Measurements from ENCODE around the gene FASTKD3.
A peak's percentile ranks its signal among the peaks of the same experiment; 100 is the strongest.

The FASTKD3 gene

GRCh38 chr5:7849681-7850394 is 19.0 kb downstream of the FASTKD3 start:
- H3K4me3 ChIP-seq (ENCODE audit: low read length), result peak overlapping the region; percentile 52
- TF ChIP-seq CTCF (conservative IDR thresholded peaks at IDR 0.05; ENCODE audit: low read depth, low read length), result peak; percentile 38
- no peak for DNase-seq (ENCODE audit: low read depth)

GRCh38 chr5:7848296-7848695 is 20.5 kb downstream of the FASTKD3 start:
- TF ChIP-seq CTCF (conservative IDR thresholded peaks at IDR 0.05; ENCODE audit: low read depth, low read length), result no peak
- no peak overlapping the region for H3K4me3 ChIP-seq (ENCODE audit: low read length)
- no peak for DNase-seq (ENCODE audit: low read depth)

- TF ChIP-seq CTCF (conservative IDR thresholded peaks at IDR 0.05; ENCODE audit: low read depth, low read length), result no peak
- no peak for DNase-seq (ENCODE audit: low read depth)
- no peak overlapping the region for H3K4me3 ChIP-seq (ENCODE audit: low read length)
Observed at GRCh38 chr5:7846327-7846726, 22.5 kb downstream of the FASTKD3 start.

- no peak for TF ChIP-seq CTCF (conservative IDR thresholded peaks at IDR 0.05; ENCODE audit: low read depth, low read length)
- DNase-seq (ENCODE audit: low read depth), result no peak
- no peak overlapping the region for H3K4me3 ChIP-seq (ENCODE audit: low read length)
Observed at GRCh38 chr5:7845557-7845956, 23.3 kb downstream of the FASTKD3 start.

- DNase-seq (ENCODE audit: low read depth), result no peak
- H3K4me3 ChIP-seq (ENCODE audit: low read length), result no peak overlapping the region
- TF ChIP-seq CTCF (conservative IDR thresholded peaks at IDR 0.05; ENCODE audit: low read depth, low read length), result no peak
Observed at GRCh38 chr5:7844901-7845300, 23.9 kb downstream of the FASTKD3 start.

- no peak for TF ChIP-seq CTCF (conservative IDR thresholded peaks at IDR 0.05; ENCODE audit: low read depth, low read length)
- H3K4me3 ChIP-seq (ENCODE audit: low read length), result no peak overlapping the region
- DNase-seq (ENCODE audit: low read depth), result no peak
Observed at GRCh38 chr5:7842531-7842930, 26.3 kb downstream of the FASTKD3 start.

- no peak for TF ChIP-seq CTCF (conservative IDR thresholded peaks at IDR 0.05; ENCODE audit: low read depth, low read length)
- H3K4me3 ChIP-seq (ENCODE audit: low read length), result no peak overlapping the region
- DNase-seq (ENCODE audit: low read depth), result no peak
Observed at GRCh38 chr5:7837403-7837802, 31.4 kb downstream of the FASTKD3 start.

All from retinal pigment epithelial cell (primary cell).